A549 (cell line): ENCODE measurements around the gene CD46. TPM values are rescaled to one million over a fixed set of nuclear protein-coding genes. Genes with fewer than 3 reads are reported as not detected.

Source experiments
- ATAC-seq, 2 experiments: fragments of 200-7000 bp in 1 of 2; fragments of >200 bp in 1 of 2; cut with Nextera tagmentation in 1 of 2; cut with Tn5 transposase in 1 of 2; 3 replicates each; pipeline versions ENCODE4 v1.8.0 to v1.9.1; 2018 to 2020; ENCODE audit warnings: mild to moderate bottlenecking in 1 of 2, moderate library complexity in 1 of 2
- CTCF ChIA-PET: fragments of 300-600 bp; sonication (Branson Sonifier 250); formaldehyde crosslinking; extraction: SDS; loops from one replicate; lab custom pipeline; 2021; ENCODE audit warnings: antibody characterized with exemption, inconsistent platforms; lab: Yijun Ruan, JAX
- POLR2A ChIA-PET: fragments of 350-600 bp; formaldehyde crosslinking; extraction: SDS; loops from one replicate; lab custom pipeline; 2021; ENCODE audit warnings: antibody characterized with exemption, inconsistent platforms; lab: Yijun Ruan, JAX
- DNase-seq, 2 experiments: peaks; one replicate each; pipeline versions ENCODE4 v3.0.0 to v3.0.0-alpha.2; 2011 to 2016; ENCODE audit warnings: low read depth in 1 of 2, low spot score in 1 of 2
- FAIRE-seq: peaks from 2 replicates; lab custom pipeline; 2011; peaks lifted over from hg19 to GRCh38; lab: Jason Lieb, UNC
- H3K27ac ChIP-seq, 2 experiments: fragments of >200 bp; sonication (Bioruptor Twin); formaldehyde crosslinking; 3 replicates each; pipeline ENCODE4 v1.5.1; 2016 to 2017
- H3K4me1 ChIP-seq: fragments of >200 bp; sonication (Bioruptor Twin); formaldehyde crosslinking; 3 replicates; pipeline ENCODE4 v1.6.1; 2016
- H3K4me2 ChIP-seq: fragments of >200 bp; sonication (Bioruptor Twin); formaldehyde crosslinking; 3 replicates; pipeline ENCODE4 v1.6.1; 2016
- H3K4me3 ChIP-seq: fragments of >200 bp; sonication (Bioruptor Twin); formaldehyde crosslinking; 3 replicates; pipeline ENCODE4 v1.5.1; 2016
- H3K9me3 ChIP-seq: fragments of >200 bp; sonication (Bioruptor Twin); formaldehyde crosslinking; 3 replicates; pipeline ENCODE4 v1.6.1; 2016
- CBX2 ChIP-seq: fragments of 200-600 bp; sonication (generic); IDR thresholded peaks from 2 replicates; pipeline ENCODE4 v1.6.1; 2016; ENCODE audit warnings: low read depth, mild to moderate bottlenecking, borderline replicate concordance
- CEBPB ChIP-seq, 2 experiments: fragments of >200 bp in 1 of 2; sonication (Bioruptor Twin) in 1 of 2; formaldehyde crosslinking in 1 of 2; IDR thresholded peaks; 2 replicates each; pipeline ENCODE4 v1.6.1; 2012 to 2016
- CHD2 ChIP-seq: fragments of 150-350 bp; IDR thresholded peaks from 2 replicates; pipeline ENCODE4 v1.6.1; 2014; ENCODE audit warnings: low read length; ENCODE audit not compliant: partially characterized antibody
- EHMT2 ChIP-seq: fragments of 200-600 bp; sonication (generic); IDR thresholded peaks from 2 replicates; pipeline ENCODE4 v1.6.1; 2016; ENCODE audit warnings: antibody characterized with exemption, low read depth, mild to moderate bottlenecking, moderate library complexity
- EP300 ChIP-seq, 2 experiments: fragments of >200 bp; sonication (Bioruptor Twin); formaldehyde crosslinking; IDR thresholded peaks; 2 replicates in 1 of 2; 3 replicates in 1 of 2; pipeline ENCODE4 v1.6.1; 2016 to 2017
- ESRRA ChIP-seq: fragments of 150-350 bp; IDR thresholded peaks from 2 replicates; pipeline ENCODE4 v1.6.1; 2014; ENCODE audit warnings: mild to moderate bottlenecking, low read length, borderline replicate concordance
- FOSB ChIP-seq: fragments of 250-450 bp; sonication (Bioruptor Pico); IDR thresholded peaks from 2 replicates; pipeline ENCODE4 v1.5.0; 2020; ENCODE audit warnings: mild to moderate bottlenecking, moderate library complexity
- FOSL2 ChIP-seq, 2 experiments: fragments of 450-650 bp in 1 of 2; fragments of >200 bp in 1 of 2; sonication (Bioruptor Twin) in 1 of 2; formaldehyde crosslinking; IDR thresholded peaks; 2 replicates each; pipeline versions ENCODE4 v1.5.0 to v1.6.1; 2016 to 2020; ENCODE audit warnings: mild to moderate bottlenecking in 1 of 2, moderate library complexity in 1 of 2
- GATA3 ChIP-seq: IDR thresholded peaks from 2 replicates; pipeline ENCODE4 v1.6.1; 2012; ENCODE audit warnings: borderline replicate concordance
- HOXB13 ChIP-seq: fragments of 250-450 bp; sonication (Bioruptor Pico); IDR thresholded peaks from 2 replicates; pipeline ENCODE4 v1.5.0; 2020; ENCODE audit warnings: low read depth, mild to moderate bottlenecking, moderate library complexity
- JUNB ChIP-seq: fragments of >200 bp; sonication (Bioruptor Twin); formaldehyde crosslinking; IDR thresholded peaks from 2 replicates; pipeline ENCODE4 v1.6.1; 2016
- KDM1A ChIP-seq: fragments of 200-600 bp; sonication (generic); IDR thresholded peaks from 2 replicates; pipeline ENCODE4 v1.6.1; 2016; ENCODE audit warnings: low read depth, mild to moderate bottlenecking
- KDM5A ChIP-seq: fragments of 200-600 bp; sonication (generic); IDR thresholded peaks from 2 replicates; pipeline ENCODE4 v1.6.1; 2016; ENCODE audit warnings: antibody characterized with exemption, mild to moderate bottlenecking
- MYC ChIP-seq: IDR thresholded peaks from 2 replicates; pipeline ENCODE4 v1.6.1; 2012; ENCODE audit warnings: mild to moderate bottlenecking, inconsistent platforms, low read length, improper control_type of control experiment, borderline replicate concordance
- NFE2L2 ChIP-seq: fragments of 150-350 bp; conservative IDR thresholded peaks from 2 replicates; pipeline ENCODE4 v1.6.1; 2014; ENCODE audit warnings: low read length
- PHF8 ChIP-seq: fragments of 200-600 bp; sonication (generic); IDR thresholded peaks from 2 replicates; pipeline ENCODE4 v1.6.1; 2016; ENCODE audit warnings: low read depth, mild to moderate bottlenecking, antibody characterized with exemption, moderate library complexity, borderline replicate concordance
- POLR2AphosphoS2 ChIP-seq: conservative IDR thresholded peaks from 2 replicates; pipeline ENCODE4 v1.6.1; 2012; ENCODE audit warnings: low read length, improper control_type of control experiment, inconsistent platforms
- RAD21 ChIP-seq, 2 experiments: fragments of >200 bp in 1 of 2; sonication (Bioruptor Twin) in 1 of 2; formaldehyde crosslinking in 1 of 2; IDR thresholded peaks in 1 of 2; conservative IDR thresholded peaks in 1 of 2; 2 replicates in 1 of 2; 3 replicates in 1 of 2; pipeline ENCODE4 v1.6.1; 2012 to 2018; ENCODE audit warnings: inconsistent platforms in 1 of 2
- RARB ChIP-seq: fragments of 250-450 bp; sonication (Bioruptor Pico); IDR thresholded peaks from 2 replicates; pipeline ENCODE4 v1.8.0; 2021; ENCODE audit warnings: mild to moderate bottlenecking, moderate library complexity
- RCOR1 ChIP-seq: fragments of 150-350 bp; IDR thresholded peaks from 2 replicates; pipeline ENCODE4 v1.6.1; 2014; ENCODE audit warnings: antibody characterized with exemption, low read length, low read depth
- SREBF2 ChIP-seq: fragments of 450-650 bp; IDR thresholded peaks from 2 replicates; pipeline ENCODE4 v1.6.1; 2014; ENCODE audit warnings: mild to moderate bottlenecking, moderate library complexity
- TFCP2L1 ChIP-seq: fragments of 250-450 bp; sonication (Bioruptor Pico); IDR thresholded peaks from 2 replicates; pipeline ENCODE4 v1.5.0; 2021; ENCODE audit warnings: mild to moderate bottlenecking
- TP53 ChIP-seq: fragments of 250-450 bp; sonication (Bioruptor Pico); IDR thresholded peaks from 2 replicates; pipeline ENCODE4 v1.5.0; 2021; ENCODE audit warnings: mild to moderate bottlenecking, moderate library complexity
- WGBS: methylation state at CpG from one replicate; pipeline ENCODE4 v1.1.6; 2017; ENCODE audit errors: missing lambda C conversion rate; 5-methylcytosine and 5-hydroxymethylcytosine counted together
- polyA plus RNA-seq, 4 experiments: library from polyadenylated mRNA; depleted of rRNA in 3 of 4; stranded (reverse); fragments of >200 nt; fragmentation: RNase III in 1 of 4; extraction: RNeasy Plus Mini Kit Qiagen cat#74134 plus additional on column Dnase treatment in 1 of 4; gene quantifications; 2 replicates in 3 of 4; 3 replicates in 1 of 4; pipeline ENCODE4 v1.2.3, GENCODE V29; 2011 to 2017
- TF ChIP-seq, protein P1 (sequence below): fragments of >200 bp; sonication (Bioruptor Twin); formaldehyde crosslinking; IDR thresholded peaks from 3 replicates; pipeline ENCODE4 v1.6.1; 2016
- TF ChIP-seq, protein P2 (sequence below): IDR thresholded peaks from 2 replicates; pipeline ENCODE4 v1.6.1; 2012
- TF ChIP-seq, protein P3 (sequence below): fragments of >200 bp; sonication (Bioruptor Twin); formaldehyde crosslinking; IDR thresholded peaks from 3 replicates; pipeline ENCODE4 v1.5.1; 2016
- TF ChIP-seq, protein P4 (sequence below): fragments of 150-350 bp; IDR thresholded peaks from 2 replicates; pipeline ENCODE4 v1.6.1; 2014; ENCODE audit warnings: low read depth, mild to moderate bottlenecking, low read length
- TF ChIP-seq, protein P5 (sequence below): fragments of 250-450 bp; sonication (Bioruptor Pico); IDR thresholded peaks from 2 replicates; pipeline ENCODE4 v1.5.0; 2020; ENCODE audit warnings: low read depth, mild to moderate bottlenecking, moderate library complexity

Gene CD46
- polyA plus RNA-seq, 2 of the 4 experiments (the other 2 are of a cell fraction): 142 to 239 TPM

DNA sequence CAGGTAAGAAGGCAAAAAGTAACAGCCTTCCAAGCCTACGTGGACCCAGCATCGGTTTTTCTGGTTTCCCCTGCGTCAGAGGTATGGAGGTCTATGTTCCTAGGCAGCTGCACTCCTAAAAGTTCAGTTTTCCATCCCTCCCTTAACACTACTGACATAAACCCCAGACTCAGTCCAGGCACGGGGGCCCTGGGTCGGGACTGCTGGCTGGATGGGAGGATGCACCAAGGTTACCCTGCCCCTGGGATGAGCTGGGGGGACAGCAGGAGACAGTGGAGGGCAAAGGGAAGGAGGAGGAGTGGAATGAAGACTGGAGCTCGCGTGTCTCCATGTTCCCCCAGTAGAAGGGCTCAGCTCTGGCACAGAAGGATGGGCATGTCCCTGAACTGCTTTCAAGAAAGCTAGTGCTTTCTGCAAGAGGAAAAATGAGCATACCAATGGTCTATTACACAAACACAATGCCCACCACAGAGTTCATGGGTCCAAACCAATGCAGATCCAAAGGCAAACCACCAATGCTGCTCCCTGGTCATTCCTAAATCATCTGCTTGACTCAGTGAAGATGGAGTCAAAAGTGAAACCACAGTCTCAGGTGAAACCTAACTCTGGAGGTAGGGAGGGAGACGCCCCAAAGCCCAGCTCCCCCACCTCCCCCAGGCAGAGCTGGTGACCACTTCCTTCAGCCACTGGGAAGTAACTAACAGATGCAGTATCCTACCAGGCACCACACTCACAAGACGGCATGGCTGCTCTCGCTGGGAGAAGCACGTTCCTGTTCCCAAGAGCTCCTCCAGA, 54.9 kb downstream of the CD46 start:
- no peak overlapping the region for H3K4me3 ChIP-seq
- H3K4me1 ChIP-seq: peaks cover 40% of the 10 kb centered on the region
- peak overlapping the region; percentile 44 for H3K4me2 ChIP-seq
- H3K9me3 ChIP-seq: no peaks in the 10 kb centered on the region
- DNase-seq: no peak
- WGBS: 96% methylated on average over 11 of the region's 11 CpGs
- no peak for TF ChIP-seq NFE2L2
- TF ChIP-seq PHF8: no peak
- TF ChIP-seq GATA3: no peak
- TF ChIP-seq FOSL2 (IDR thresholded peaks at IDR 0.05): no peak
- no peak for TF ChIP-seq FOSL2 (CRISPR knock-in tag; IDR thresholded peaks at IDR 0.05)
- TF ChIP-seq, protein P1, sequence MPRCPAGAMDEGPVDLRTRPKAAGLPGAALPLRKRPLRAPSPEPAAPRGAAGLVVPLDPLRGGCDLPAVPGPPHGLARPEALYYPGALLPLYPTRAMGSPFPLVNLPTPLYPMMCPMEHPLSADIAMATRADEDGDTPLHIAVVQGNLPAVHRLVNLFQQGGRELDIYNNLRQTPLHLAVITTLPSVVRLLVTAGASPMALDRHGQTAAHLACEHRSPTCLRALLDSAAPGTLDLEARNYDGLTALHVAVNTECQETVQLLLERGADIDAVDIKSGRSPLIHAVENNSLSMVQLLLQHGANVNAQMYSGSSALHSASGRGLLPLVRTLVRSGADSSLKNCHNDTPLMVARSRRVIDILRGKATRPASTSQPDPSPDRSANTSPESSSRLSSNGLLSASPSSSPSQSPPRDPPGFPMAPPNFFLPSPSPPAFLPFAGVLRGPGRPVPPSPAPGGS: no peak
- TF ChIP-seq RAD21 (conservative IDR thresholded peaks at IDR 0.05 in 1 of 2, IDR thresholded peaks at IDR 0.05 in 1 of 2): no peak
- TF ChIP-seq, protein P2, sequence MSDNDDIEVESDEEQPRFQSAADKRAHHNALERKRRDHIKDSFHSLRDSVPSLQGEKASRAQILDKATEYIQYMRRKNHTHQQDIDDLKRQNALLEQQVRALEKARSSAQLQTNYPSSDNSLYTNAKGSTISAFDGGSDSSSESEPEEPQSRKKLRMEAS: no peak
- TF ChIP-seq ESRRA: no peak
- TF ChIP-seq RARB (CRISPR knock-in tag): no peak
- TF ChIP-seq KDM1A: no peak
- TF ChIP-seq TFCP2L1: no peak
- TF ChIP-seq EP300 (IDR thresholded peaks at IDR 0.05): no peak
- TF ChIP-seq MYC: no peak
- no peak for TF ChIP-seq JUNB
- no peak for TF ChIP-seq POLR2AphosphoS2
- no peak for TF ChIP-seq CHD2
- TF ChIP-seq CBX2: no peak
- TF ChIP-seq TP53 (CRISPR knock-in tag): no peak
- TF ChIP-seq KDM5A: no peak
- TF ChIP-seq HOXB13 (CRISPR knock-in tag): no peak
- H3K27ac ChIP-seq: peak overlapping the region; percentile 78 to 95
- ATAC-seq: no peak
- ChIA-PET POLR2A (interaction anchor here (0.6 to 2.7 kb wide), 2 partner anchors 9 to 16 kb away, joined by 3 to 15 read pairs; no protein-coding TSS in a partner anchor), CTCF (interaction anchor here (0.6 to 2.2 kb wide), 4 partner anchors 9 to 93 kb away, joined by 3 to 20 read pairs (median 6); no protein-coding TSS in a partner anchor)
- no peak for FAIRE-seq

DNA sequence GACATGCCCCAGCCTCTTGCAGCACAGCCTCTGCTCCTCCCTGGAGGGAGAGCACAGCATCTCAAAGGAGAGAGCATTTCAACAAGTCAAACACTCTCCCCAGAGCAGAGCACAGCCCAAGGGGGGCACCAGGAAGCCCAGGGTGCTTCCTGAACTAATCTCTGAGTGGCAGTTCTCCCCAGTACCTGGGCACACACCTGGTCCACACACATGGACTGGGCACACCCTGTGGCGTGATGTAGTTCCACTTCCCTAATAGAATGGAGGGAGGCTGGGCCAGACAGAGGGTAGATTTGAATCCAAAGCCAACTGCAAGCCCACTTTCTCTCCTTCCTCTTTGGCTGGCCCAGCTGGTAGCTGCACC, 55.5 kb downstream of the CD46 start:
- WGBS: 88% methylated on average over 1 of the region's 1 CpG
- H3K4me1 ChIP-seq: peaks cover 40% of the 10 kb centered on the region
- DNase-seq (no peak), ATAC-seq (no peak), FAIRE-seq (no peak)
- ChIA-PET CTCF (interaction anchor here (0.6 to 2.2 kb wide), 5 partner anchors 10 to 93 kb away, joined by 3 to 20 read pairs (median 6); no protein-coding TSS in a partner anchor), POLR2A (interaction anchor here (0.6 to 2.7 kb wide), 2 partner anchors 10 to 16 kb away, joined by 3 to 15 read pairs; no protein-coding TSS in a partner anchor)
- no peak overlapping the region for H3K4me3 ChIP-seq
- no peak for TF ChIP-seq CBX2
- TF ChIP-seq SREBF2: no peak
- no peak for TF ChIP-seq FOSB (CRISPR knock-in tag)
- no peak for TF ChIP-seq RAD21 (conservative IDR thresholded peaks at IDR 0.05 in 1 of 2, IDR thresholded peaks at IDR 0.05 in 1 of 2)
- TF ChIP-seq EHMT2: no peak
- TF ChIP-seq, protein P2: no peak
- no peak for TF ChIP-seq RCOR1
- no peak for TF ChIP-seq FOSL2 (IDR thresholded peaks at IDR 0.05)
- TF ChIP-seq FOSL2 (CRISPR knock-in tag; IDR thresholded peaks at IDR 0.05): no peak
- TF ChIP-seq, protein P3, sequence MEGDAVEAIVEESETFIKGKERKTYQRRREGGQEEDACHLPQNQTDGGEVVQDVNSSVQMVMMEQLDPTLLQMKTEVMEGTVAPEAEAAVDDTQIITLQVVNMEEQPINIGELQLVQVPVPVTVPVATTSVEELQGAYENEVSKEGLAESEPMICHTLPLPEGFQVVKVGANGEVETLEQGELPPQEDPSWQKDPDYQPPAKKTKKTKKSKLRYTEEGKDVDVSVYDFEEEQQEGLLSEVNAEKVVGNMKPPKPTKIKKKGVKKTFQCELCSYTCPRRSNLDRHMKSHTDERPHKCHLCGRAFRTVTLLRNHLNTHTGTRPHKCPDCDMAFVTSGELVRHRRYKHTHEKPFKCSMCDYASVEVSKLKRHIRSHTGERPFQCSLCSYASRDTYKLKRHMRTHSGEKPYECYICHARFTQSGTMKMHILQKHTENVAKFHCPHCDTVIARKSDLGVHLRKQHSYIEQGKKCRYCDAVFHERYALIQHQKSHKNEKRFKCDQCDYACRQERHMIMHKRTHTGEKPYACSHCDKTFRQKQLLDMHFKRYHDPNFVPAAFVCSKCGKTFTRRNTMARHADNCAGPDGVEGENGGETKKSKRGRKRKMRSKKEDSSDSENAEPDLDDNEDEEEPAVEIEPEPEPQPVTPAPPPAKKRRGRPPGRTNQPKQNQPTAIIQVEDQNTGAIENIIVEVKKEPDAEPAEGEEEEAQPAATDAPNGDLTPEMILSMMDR: no peak
- TF ChIP-seq, protein P4, sequence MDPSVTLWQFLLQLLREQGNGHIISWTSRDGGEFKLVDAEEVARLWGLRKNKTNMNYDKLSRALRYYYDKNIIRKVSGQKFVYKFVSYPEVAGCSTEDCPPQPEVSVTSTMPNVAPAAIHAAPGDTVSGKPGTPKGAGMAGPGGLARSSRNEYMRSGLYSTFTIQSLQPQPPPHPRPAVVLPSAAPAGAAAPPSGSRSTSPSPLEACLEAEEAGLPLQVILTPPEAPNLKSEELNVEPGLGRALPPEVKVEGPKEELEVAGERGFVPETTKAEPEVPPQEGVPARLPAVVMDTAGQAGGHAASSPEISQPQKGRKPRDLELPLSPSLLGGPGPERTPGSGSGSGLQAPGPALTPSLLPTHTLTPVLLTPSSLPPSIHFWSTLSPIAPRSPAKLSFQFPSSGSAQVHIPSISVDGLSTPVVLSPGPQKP: no peak
- no peak for TF ChIP-seq KDM1A
- no peak for TF ChIP-seq JUNB
- TF ChIP-seq KDM5A: no peak
- TF ChIP-seq, protein P5, sequence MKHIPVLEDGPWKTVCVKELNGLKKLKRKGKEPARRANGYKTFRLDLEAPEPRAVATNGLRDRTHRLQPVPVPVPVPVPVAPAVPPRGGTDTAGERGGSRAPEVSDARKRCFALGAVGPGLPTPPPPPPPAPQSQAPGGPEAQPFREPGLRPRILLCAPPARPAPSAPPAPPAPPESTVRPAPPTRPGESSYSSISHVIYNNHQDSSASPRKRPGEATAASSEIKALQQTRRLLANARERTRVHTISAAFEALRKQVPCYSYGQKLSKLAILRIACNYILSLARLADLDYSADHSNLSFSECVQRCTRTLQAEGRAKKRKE: no peak
- TF ChIP-seq CHD2: no peak
- TF ChIP-seq CEBPB (IDR thresholded peaks at IDR 0.05): no peak
- TF ChIP-seq MYC: no peak
- peak overlapping the region; percentile 14 to 95; a peak in 4 of 6 replicates for H3K27ac ChIP-seq
- H3K9me3 ChIP-seq: no peaks in the 10 kb centered on the region
- H3K4me2 ChIP-seq: no peak overlapping the region
